Esophagus muscularis mucosa (tissue), 4 donors: ENCODE measurements around the gene LTBP2. TPM values are rescaled to one million over a fixed set of nuclear protein-coding genes. Genes with fewer than 3 reads are reported as not detected.

Experiments
- DNase-seq: peaks from one replicate; pipeline ENCODE4 v3.0.0-alpha.2; 2017; ENCODE audit errors: extremely low spot score
- H3K27ac ChIP-seq, 4 donors: fragments of 200-600 bp; sonication (generic); replicated peaks in 1 of 4; 1 replicate in 3 of 4; 2 replicates in 1 of 4; pipeline ENCODE4 v1.5.1; 2016 to 2019; ENCODE audit warnings: mild to moderate bottlenecking in 1 of 4
- H3K27me3 ChIP-seq, 4 donors: fragments of 200-600 bp; sonication (generic); one replicate each; pipeline versions ENCODE4 v1.5.1 to v1.6.0; 2016 to 2019
- H3K36me3 ChIP-seq, 4 donors: fragments of 200-600 bp; sonication (generic); one replicate each; pipeline ENCODE4 v1.5.1; 2016 to 2019
- H3K4me1 ChIP-seq, 4 donors: fragments of 200-600 bp; sonication (generic); one replicate each; pipeline ENCODE4 v1.5.1; 2016 to 2019
- H3K4me3 ChIP-seq, 4 donors: fragments of 200-600 bp; sonication (generic); 1 replicate in 2 of 4; 2 replicates in 2 of 4; pipeline ENCODE4 v1.5.1; 2016 to 2019; ENCODE audit warnings: mild to moderate bottlenecking in 4 of 4, moderate library complexity in 1 of 4
- H3K9me3 ChIP-seq, 4 donors: fragments of 200-600 bp; sonication (generic); 1 replicate in 3 of 4; 2 replicates in 1 of 4; pipeline ENCODE4 v1.5.1; 2016 to 2019
- EP300 ChIP-seq: sonication (generic); formaldehyde crosslinking; IDR thresholded peaks from one replicate; pipeline ENCODE4 v1.6.1; 2017; ENCODE audit warnings: antibody characterized with exemption
- POLR2A ChIP-seq: fragments of 450-650 bp; IDR thresholded peaks from one replicate; pipeline ENCODE4 v1.6.1; 2017; ENCODE audit warnings: antibody characterized with exemption, moderate library complexity, mild to moderate bottlenecking, low read depth
- POLR2AphosphoS5 ChIP-seq, 2 donors: sonication (generic); formaldehyde crosslinking; IDR thresholded peaks; one replicate each; pipeline ENCODE4 v1.6.1; 2017; ENCODE audit warnings: antibody characterized with exemption in 2 of 2
- WGBS: methylation state at CpG from one replicate; pipeline ENCODE4 v1.1.5; 2018; 5-methylcytosine and 5-hydroxymethylcytosine counted together
- intact Hi-C: fragments of 100-400 bp; cut with DNase I; formaldehyde crosslinking; loops from one replicate; pipeline ENCODE4 v1.15.1; 2023
- total RNA-seq, 4 donors: library from RNA; depleted of rRNA; stranded (reverse); fragments of >200 nt; gene quantifications; one replicate each; pipeline versions ENCODE4 v1.1.0 to v1.2.1, GENCODE V29; 2016
- TF ChIP-seq, protein P1 (sequence below), 3 experiments: fragments of 200-600 bp in 2 of 3; fragments of 450-650 bp in 1 of 3; sonication (generic) in 2 of 3; IDR thresholded peaks; one replicate each; pipeline ENCODE4 v1.5.1; 2017 to 2019; ENCODE audit warnings: antibody characterized with exemption in 3 of 3, mild to moderate bottlenecking in 2 of 3, moderate library complexity in 1 of 3

Gene LTBP2
- total RNA-seq, 4 donors from 2014 or later, result 62.0 to 151 (median 109) TPM

DNA sequence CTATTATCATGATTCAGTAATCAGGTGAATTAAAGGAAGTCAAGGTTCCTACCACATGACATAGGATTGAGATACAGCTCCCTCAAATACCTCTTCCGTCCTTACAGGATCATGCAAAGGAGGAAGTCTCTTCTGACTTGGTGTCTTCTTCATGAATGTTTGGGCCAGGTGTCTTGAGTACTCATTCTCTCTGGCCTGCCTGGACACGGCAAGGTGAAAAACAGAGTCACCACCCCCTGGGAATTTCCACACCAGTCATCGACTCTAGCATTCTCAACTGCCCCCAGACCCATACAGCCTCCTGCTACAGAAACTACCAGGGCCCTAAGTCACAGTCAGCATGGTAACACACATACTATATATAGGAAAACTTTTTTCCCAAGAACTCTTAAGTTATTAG, 44.9 kb upstream of the LTBP2 start:
- Histone ChIP-seq H3K4me1 (peaks cover 0 to 22% (median 12%) of the 10 kb centered on the region in 4 donors), H3K4me3 (no peak overlapping the region), H3K27ac (no peak overlapping the region), H3K36me3 (peaks cover 9 to 53% (median 29%) of the 10 kb centered on the region in 4 donors), H3K27me3 (no peaks in the 10 kb centered on the region), H3K9me3 (no peaks in the 10 kb centered on the region)
- intact Hi-C loops, result no loop called here
- DNase-seq, result no peak
- TF ChIP-seq, protein P1, sequence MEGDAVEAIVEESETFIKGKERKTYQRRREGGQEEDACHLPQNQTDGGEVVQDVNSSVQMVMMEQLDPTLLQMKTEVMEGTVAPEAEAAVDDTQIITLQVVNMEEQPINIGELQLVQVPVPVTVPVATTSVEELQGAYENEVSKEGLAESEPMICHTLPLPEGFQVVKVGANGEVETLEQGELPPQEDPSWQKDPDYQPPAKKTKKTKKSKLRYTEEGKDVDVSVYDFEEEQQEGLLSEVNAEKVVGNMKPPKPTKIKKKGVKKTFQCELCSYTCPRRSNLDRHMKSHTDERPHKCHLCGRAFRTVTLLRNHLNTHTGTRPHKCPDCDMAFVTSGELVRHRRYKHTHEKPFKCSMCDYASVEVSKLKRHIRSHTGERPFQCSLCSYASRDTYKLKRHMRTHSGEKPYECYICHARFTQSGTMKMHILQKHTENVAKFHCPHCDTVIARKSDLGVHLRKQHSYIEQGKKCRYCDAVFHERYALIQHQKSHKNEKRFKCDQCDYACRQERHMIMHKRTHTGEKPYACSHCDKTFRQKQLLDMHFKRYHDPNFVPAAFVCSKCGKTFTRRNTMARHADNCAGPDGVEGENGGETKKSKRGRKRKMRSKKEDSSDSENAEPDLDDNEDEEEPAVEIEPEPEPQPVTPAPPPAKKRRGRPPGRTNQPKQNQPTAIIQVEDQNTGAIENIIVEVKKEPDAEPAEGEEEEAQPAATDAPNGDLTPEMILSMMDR (IDR thresholded peaks at IDR 0.05), result no peak
- TF ChIP-seq POLR2A, result no peak
- no peak for TF ChIP-seq EP300
- no peak for TF ChIP-seq POLR2AphosphoS5 (IDR thresholded peaks at IDR 0.05)
- WGBS, result 88% methylated on average over 3 of the region's 3 CpGs

- intact Hi-C loops, result no loop called here
- peak overlapping the region; percentile 19 to 43 (median 30) for H3K27ac ChIP-seq
- no peak overlapping the region for H3K4me3 ChIP-seq
- 78% methylated on average over 2 of the region's 2 CpGs for WGBS
- DNase-seq, result no peak
- TF ChIP-seq POLR2AphosphoS5 (IDR thresholded peaks at IDR 0.05), result peak in 1 of 2 donors; percentile 22
- TF ChIP-seq, protein P1 (IDR thresholded peaks at IDR 0.05), result no peak
- H3K4me1 ChIP-seq, result peaks cover 0 to 17% (median 7%) of the 10 kb centered on the region in 4 donors
- no peaks in the 10 kb centered on the region for H3K9me3 ChIP-seq
- H3K27me3 ChIP-seq, result no peaks in the 10 kb centered on the region
- peaks cover under 1 to 42% (median 21%) of the 10 kb centered on the region in 4 donors for H3K36me3 ChIP-seq
Observed at GRCh38 chr14:74655599-74656395, 43.8 kb upstream of the LTBP2 start.

- intact Hi-C loops, result no loop called here
- H3K27me3 ChIP-seq, result no peaks in the 10 kb centered on the region
- peaks cover 0 to 33% (median 13%) of the 10 kb centered on the region in 4 donors for H3K36me3 ChIP-seq
- H3K4me1 ChIP-seq, result peaks cover 0 to 17% (median 6%) of the 10 kb centered on the region in 4 donors
- TF ChIP-seq POLR2A, result no peak
- TF ChIP-seq, protein P1 (IDR thresholded peaks at IDR 0.05), result no peak
- no peak for TF ChIP-seq EP300
- no peak for TF ChIP-seq POLR2AphosphoS5 (IDR thresholded peaks at IDR 0.05)
- no peak for DNase-seq
- H3K4me3 ChIP-seq, result no peak overlapping the region
- H3K9me3 ChIP-seq, result no peaks in the 10 kb centered on the region
- peak overlapping the region; percentile 19 to 43 (median 30) for H3K27ac ChIP-seq
- 81% methylated on average over 3 of the region's 3 CpGs for WGBS
Observed at GRCh38 chr14:74654931-74655330, 42.9 kb upstream of the LTBP2 start.

- TF ChIP-seq POLR2A, result no peak
- TF ChIP-seq, protein P1 (IDR thresholded peaks at IDR 0.05), result no peak
- TF ChIP-seq POLR2AphosphoS5 (IDR thresholded peaks at IDR 0.05), result no peak
- TF ChIP-seq EP300, result no peak
- H3K36me3 ChIP-seq, result peaks cover 0 to 25% (median 6%) of the 10 kb centered on the region in 4 donors
- H3K27me3 ChIP-seq, result no peaks in the 10 kb centered on the region
- 83% methylated on average over 13 of the region's 15 CpGs for WGBS
- no peak overlapping the region for H3K27ac ChIP-seq
- H3K4me3 ChIP-seq, result no peak overlapping the region
- DNase-seq, result no peak
- intact Hi-C loops, result no loop called here
- H3K4me1 ChIP-seq, result peaks cover 1 to 21% (median 10%) of the 10 kb centered on the region in 4 donors
- H3K9me3 ChIP-seq, result no peaks in the 10 kb centered on the region
Observed at GRCh38 chr14:74653386-74654138, 41.5 kb upstream of the LTBP2 start.
